ENCODE measurements around the gene BDNF. TPM values are rescaled to one million over a fixed set of nuclear protein-coding genes. Genes with fewer than 3 reads are reported as not detected.

The BDNF gene
- total and polyA plus RNA-seq, 2 donors (not counting 1 experiment from before 2014, with no cell fraction given) = 11.2 to 16.7 TPM

DNA sequence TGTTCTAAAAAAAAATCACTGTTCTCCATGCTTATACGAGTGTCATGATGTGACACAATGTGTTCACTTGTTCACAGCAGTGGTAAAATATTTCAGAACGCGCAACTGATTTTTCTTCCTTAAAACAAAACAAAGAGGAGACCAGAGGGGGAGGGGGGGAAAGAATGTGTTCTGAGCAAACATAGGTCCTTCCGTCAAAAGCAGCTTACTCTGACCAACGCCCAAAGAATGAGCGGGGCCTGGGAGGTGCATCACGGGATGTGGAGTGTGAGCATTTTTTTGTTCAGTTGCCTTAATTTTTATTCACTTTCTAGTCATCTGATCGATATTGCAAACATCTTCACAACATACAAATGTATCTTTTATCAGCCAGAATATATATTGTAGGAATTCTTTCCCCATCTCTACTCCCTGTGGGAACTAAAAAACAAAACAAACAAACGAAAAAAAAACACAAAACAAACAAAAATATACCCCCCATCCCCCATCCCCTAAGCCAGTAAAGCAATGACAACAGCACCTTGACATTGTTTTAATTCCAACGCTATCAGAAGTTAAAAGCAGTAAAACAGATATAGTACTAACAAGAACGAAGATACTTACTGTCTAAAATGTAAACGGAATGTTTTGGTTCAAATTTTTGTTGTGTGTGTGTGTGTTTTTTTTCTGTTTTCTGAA, 43.3 kb downstream of the BDNF start:
- Histone ChIP-seq H3K9ac (ENCODE audit: insufficient read depth, low read length) (no peak overlapping the region), H3K27me3 (ENCODE audit: control insufficient read depth, insufficient read depth, low read length) (no peaks in the 10 kb centered on the region), H3K4me2 (ENCODE audit: extremely low read depth, insufficient read depth, low read length) (no peak overlapping the region), H4K20me1 (ENCODE audit: control insufficient read depth, extremely low read depth, insufficient read depth, low read length) (no peaks in the 10 kb centered on the region), H3K4me1 (ENCODE audit: control insufficient read depth, extremely low read depth, insufficient read depth, low read length) (no peaks in the 10 kb centered on the region), H3K4me3 (replicated peaks in 1 of 4; ENCODE audit: control extremely low read depth in 1 of 4, insufficient read depth in 1 of 4, low read depth in 3 of 4, low read length in 4 of 4) (no peak overlapping the region), H3K9me3 (ENCODE audit: control insufficient read depth, insufficient read depth, low read depth, low read length) (no peaks in the 10 kb centered on the region), H3K27ac (ENCODE audit: insufficient read depth, low read length) (no peak overlapping the region), H3K79me2 (ENCODE audit: control insufficient read depth, insufficient read depth, low read length) (no peaks in the 10 kb centered on the region), H2AFZ (ENCODE audit: low read length) (no peak overlapping the region), H3K36me3 (ENCODE audit: control insufficient read depth, insufficient read depth, low read length) (peaks cover 3% of the 10 kb centered on the region)
- no peak for DNase-seq (ENCODE audit: low read depth in 2 of 2)
- TF ChIP-seq, protein P1, sequence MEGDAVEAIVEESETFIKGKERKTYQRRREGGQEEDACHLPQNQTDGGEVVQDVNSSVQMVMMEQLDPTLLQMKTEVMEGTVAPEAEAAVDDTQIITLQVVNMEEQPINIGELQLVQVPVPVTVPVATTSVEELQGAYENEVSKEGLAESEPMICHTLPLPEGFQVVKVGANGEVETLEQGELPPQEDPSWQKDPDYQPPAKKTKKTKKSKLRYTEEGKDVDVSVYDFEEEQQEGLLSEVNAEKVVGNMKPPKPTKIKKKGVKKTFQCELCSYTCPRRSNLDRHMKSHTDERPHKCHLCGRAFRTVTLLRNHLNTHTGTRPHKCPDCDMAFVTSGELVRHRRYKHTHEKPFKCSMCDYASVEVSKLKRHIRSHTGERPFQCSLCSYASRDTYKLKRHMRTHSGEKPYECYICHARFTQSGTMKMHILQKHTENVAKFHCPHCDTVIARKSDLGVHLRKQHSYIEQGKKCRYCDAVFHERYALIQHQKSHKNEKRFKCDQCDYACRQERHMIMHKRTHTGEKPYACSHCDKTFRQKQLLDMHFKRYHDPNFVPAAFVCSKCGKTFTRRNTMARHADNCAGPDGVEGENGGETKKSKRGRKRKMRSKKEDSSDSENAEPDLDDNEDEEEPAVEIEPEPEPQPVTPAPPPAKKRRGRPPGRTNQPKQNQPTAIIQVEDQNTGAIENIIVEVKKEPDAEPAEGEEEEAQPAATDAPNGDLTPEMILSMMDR (conservative IDR thresholded peaks at IDR 0.05 in 1 of 2, IDR thresholded peaks at IDR 0.05 in 1 of 2; ENCODE audit: low read depth in 1 of 2, low read length in 2 of 2) = no peak
- no peak for TF ChIP-seq EZH2 (IDR thresholded peaks at IDR 0.05; ENCODE audit: low read length, missing control alignments)

DNA sequence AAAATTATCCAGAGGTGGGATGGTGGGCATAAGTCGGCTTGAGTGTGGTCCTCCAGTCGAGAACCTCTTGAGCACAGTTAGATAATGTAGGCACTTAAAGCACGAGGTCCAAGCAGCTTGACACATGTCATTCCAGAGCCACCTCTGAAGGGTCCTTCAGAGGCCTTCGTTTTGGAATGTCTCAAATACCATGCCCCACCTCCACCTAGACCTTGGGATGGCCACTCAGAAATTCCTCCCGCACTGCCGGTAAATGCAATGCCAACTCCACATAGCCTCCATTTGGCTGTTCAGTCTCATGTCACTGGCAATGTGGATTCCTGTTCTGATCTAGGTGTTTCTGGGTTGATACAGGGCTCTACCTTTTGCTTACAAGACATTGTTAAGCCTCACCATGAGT, 43.9 kb downstream of the BDNF start:
- Histone ChIP-seq H3K4me3 (replicated peaks in 1 of 4; ENCODE audit: control extremely low read depth in 1 of 4, insufficient read depth in 1 of 4, low read depth in 3 of 4, low read length in 4 of 4) (no peak overlapping the region), H4K20me1 (ENCODE audit: control insufficient read depth, extremely low read depth, insufficient read depth, low read length) (no peaks in the 10 kb centered on the region), H3K36me3 (ENCODE audit: control insufficient read depth, insufficient read depth, low read length) (peaks cover 3% of the 10 kb centered on the region), H3K27ac (ENCODE audit: insufficient read depth, low read length) (no peak overlapping the region), H3K4me1 (ENCODE audit: control insufficient read depth, extremely low read depth, insufficient read depth, low read length) (no peaks in the 10 kb centered on the region), H3K27me3 (ENCODE audit: control insufficient read depth, insufficient read depth, low read length) (no peaks in the 10 kb centered on the region), H3K4me2 (ENCODE audit: extremely low read depth, insufficient read depth, low read length) (no peak overlapping the region), H3K79me2 (ENCODE audit: control insufficient read depth, insufficient read depth, low read length) (no peaks in the 10 kb centered on the region), H2AFZ (ENCODE audit: low read length) (no peak overlapping the region), H3K9me3 (ENCODE audit: control insufficient read depth, insufficient read depth, low read depth, low read length) (no peaks in the 10 kb centered on the region), H3K9ac (ENCODE audit: insufficient read depth, low read length) (no peak overlapping the region)
- no peak for DNase-seq (ENCODE audit: low read depth in 2 of 2)
- TF ChIP-seq, protein P1 (conservative IDR thresholded peaks at IDR 0.05 in 1 of 2, IDR thresholded peaks at IDR 0.05 in 1 of 2; ENCODE audit: low read depth in 1 of 2, low read length in 2 of 2) = no peak
- no peak for TF ChIP-seq EZH2 (IDR thresholded peaks at IDR 0.05; ENCODE audit: low read length, missing control alignments)

DNA sequence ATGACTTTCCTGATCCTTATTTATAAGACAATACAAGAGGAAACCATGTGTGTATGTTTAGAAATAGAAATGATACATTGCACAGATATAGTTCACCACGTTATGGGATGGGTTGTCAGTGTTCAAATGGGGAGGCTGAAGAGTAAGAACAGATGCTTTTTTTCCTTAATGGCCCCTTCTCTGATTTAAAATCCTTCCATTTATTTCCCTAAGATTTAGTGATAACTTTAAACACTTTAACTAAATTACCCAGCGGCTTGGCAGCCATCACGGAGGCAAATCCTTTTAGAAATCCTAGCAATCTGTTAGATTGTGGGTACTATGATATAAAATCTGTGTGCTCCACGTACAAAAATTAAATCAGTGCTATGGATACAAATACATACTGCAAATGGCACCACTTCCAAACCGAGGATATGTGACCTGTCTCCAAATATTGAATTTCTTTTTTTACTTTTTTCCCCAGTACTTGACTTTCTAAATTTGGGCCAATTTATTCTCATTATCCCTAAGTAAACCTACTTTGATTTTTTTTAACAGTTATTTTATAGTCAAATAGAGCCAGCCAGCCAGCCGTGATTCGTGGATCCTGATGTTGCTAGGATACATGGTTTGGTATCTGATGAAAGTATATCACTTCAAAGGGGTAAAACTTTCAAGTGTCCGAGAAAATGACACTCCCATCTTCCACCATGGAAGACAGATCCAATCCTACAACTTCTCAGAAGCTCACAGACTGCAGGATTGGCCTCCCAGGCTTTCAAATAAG, 46.1 kb downstream of the BDNF start:
- no peak overlapping the region for H3K27ac ChIP-seq (ENCODE audit: insufficient read depth, low read length)
- no peak overlapping the region for H3K4me2 ChIP-seq (ENCODE audit: extremely low read depth, insufficient read depth, low read length)
- H3K36me3 ChIP-seq (ENCODE audit: control insufficient read depth, insufficient read depth, low read length) = peaks cover 3% of the 10 kb centered on the region
- DNase-seq (ENCODE audit: low read depth in 2 of 2) = no peak
- TF ChIP-seq, protein P1 (conservative IDR thresholded peaks at IDR 0.05 in 1 of 2, IDR thresholded peaks at IDR 0.05 in 1 of 2; ENCODE audit: low read depth in 1 of 2, low read length in 2 of 2) = no peak
- TF ChIP-seq EZH2 (IDR thresholded peaks at IDR 0.05; ENCODE audit: low read length, missing control alignments) = no peak
- H3K79me2 ChIP-seq (ENCODE audit: control insufficient read depth, insufficient read depth, low read length) = no peaks in the 10 kb centered on the region
- H3K9ac ChIP-seq (ENCODE audit: insufficient read depth, low read length) = no peak overlapping the region
- no peaks in the 10 kb centered on the region for H3K9me3 ChIP-seq (ENCODE audit: control insufficient read depth, insufficient read depth, low read depth, low read length)
- H3K4me3 ChIP-seq (replicated peaks in 1 of 4; ENCODE audit: control extremely low read depth in 1 of 4, insufficient read depth in 1 of 4, low read depth in 3 of 4, low read length in 4 of 4) = no peak overlapping the region
- H3K4me1 ChIP-seq (ENCODE audit: control insufficient read depth, extremely low read depth, insufficient read depth, low read length) = no peaks in the 10 kb centered on the region
- H4K20me1 ChIP-seq (ENCODE audit: control insufficient read depth, extremely low read depth, insufficient read depth, low read length) = no peaks in the 10 kb centered on the region
- no peaks in the 10 kb centered on the region for H3K27me3 ChIP-seq (ENCODE audit: control insufficient read depth, insufficient read depth, low read length)
- H2AFZ ChIP-seq (ENCODE audit: low read length) = no peak overlapping the region
